CD4-positive, alpha-beta memory T cell (primary cell): ENCODE measurements around the gene MEGF9. TPM values are rescaled to one million over a fixed set of nuclear protein-coding genes. Genes with fewer than 3 reads are reported as not detected.

Source experiments
- CTCF ChIA-PET: fragments of 350-600 bp; sonication (Branson Sonifier 250); formaldehyde crosslinking; loops from one replicate; lab custom pipeline; 2021; ENCODE audit warnings: inconsistent platforms; ENCODE audit not compliant: partially characterized antibody; lab: Charles Lee
- POLR2A ChIA-PET: fragments of 350-600 bp; sonication (Branson Sonifier 250); formaldehyde crosslinking; loops from one replicate; lab custom pipeline; 2021; ENCODE audit not compliant: partially characterized antibody; lab: Charles Lee
- DNase-seq, 5 donors: peaks; one replicate each; pipeline versions ENCODE4 v3.0.0 to v3.0.0-alpha.2; 2020 to 2022; ENCODE audit warnings: mixed read lengths in 1 of 5
- H3K27ac ChIP-seq: one replicate; pipeline ENCODE4 v1.7.0; 2013; ENCODE audit warnings: low read depth, low read length
- H3K27me3 ChIP-seq: 2 replicates; pipeline ENCODE4 v1.7.0; 2013; ENCODE audit warnings: mild to moderate bottlenecking, low read length, moderate library complexity; ENCODE audit not compliant: insufficient read depth
- H3K36me3 ChIP-seq: 2 replicates; pipeline ENCODE4 v1.7.0; 2013; ENCODE audit warnings: mild to moderate bottlenecking, low read length, moderate library complexity; ENCODE audit not compliant: insufficient read depth
- H3K4me1 ChIP-seq: 2 replicates; pipeline ENCODE4 v1.7.0; 2013; ENCODE audit warnings: mild to moderate bottlenecking, low read length, moderate library complexity; ENCODE audit not compliant: insufficient read depth
- H3K4me3 ChIP-seq, 2 donors: one replicate each; pipeline ENCODE4 v1.7.0; 2013; ENCODE audit warnings: low read length in 2 of 2, mild to moderate bottlenecking in 1 of 2
- H3K9me3 ChIP-seq, 2 donors: one replicate each; pipeline ENCODE4 v1.7.0; 2013; ENCODE audit warnings: low read length in 2 of 2, control low read depth in 1 of 2; ENCODE audit not compliant: control insufficient read depth in 1 of 2
- H3K27ac Mint-ChIP-seq, 7 donors: one replicate each; pipeline ENCODE4 v1.8.0; 2020 to 2021; ENCODE audit warnings: mixed read lengths in 7 of 7, mild to moderate bottlenecking in 6 of 7, inconsistent platforms in 3 of 7, moderate library complexity in 3 of 7
- H3K27me3 Mint-ChIP-seq, 2 donors: one replicate each; pipeline ENCODE4 v1.8.0; 2020 to 2021; ENCODE audit warnings: mixed read lengths in 2 of 2
- H3K36me3 Mint-ChIP-seq, 2 donors: one replicate each; pipeline ENCODE4 v1.8.0; 2020 to 2021; ENCODE audit warnings: mixed read lengths in 2 of 2, inconsistent platforms in 1 of 2, mild to moderate bottlenecking in 1 of 2
- H3K4me1 Mint-ChIP-seq, 4 donors: one replicate each; pipeline ENCODE4 v1.8.0; 2020 to 2021; ENCODE audit warnings: mixed read lengths in 4 of 4, mild to moderate bottlenecking in 1 of 4
- H3K4me3 Mint-ChIP-seq, 8 donors: one replicate each; pipeline ENCODE4 v1.8.0; 2020 to 2021; ENCODE audit warnings: mixed read lengths in 8 of 8, mild to moderate bottlenecking in 7 of 8, moderate library complexity in 6 of 8, inconsistent platforms in 3 of 8
- H3K9me3 Mint-ChIP-seq, 8 donors: one replicate each; pipeline ENCODE4 v1.8.0; 2020 to 2021; ENCODE audit warnings: mixed read lengths in 8 of 8, mild to moderate bottlenecking in 5 of 8, inconsistent platforms in 3 of 8, moderate library complexity in 1 of 8
- intact Hi-C: fragments of 100-400 bp; cut with micrococcal nuclease; formaldehyde crosslinking; loops from one replicate; pipeline ENCODE4 v1.15.1; 2023
- polyA plus RNA-seq, 2 donors: library from polyadenylated mRNA; unstranded; fragments of 300-500 nt; fragmentation: Illumina TruSeq; gene quantifications; one replicate each; pipeline ENCODE4 v1.2.3, GENCODE V29; 2021
- total RNA-seq, 2 experiments: library from RNA; stranded (reverse); gene quantifications; one replicate each; pipeline ENCODE4 v1.2.3, GENCODE V29; 2021

MEGF9 gene
- total and polyA plus RNA-seq, 4 experiments from 2014 or later = 5.9 to 14.9 (median 10.5) TPM

DNA sequence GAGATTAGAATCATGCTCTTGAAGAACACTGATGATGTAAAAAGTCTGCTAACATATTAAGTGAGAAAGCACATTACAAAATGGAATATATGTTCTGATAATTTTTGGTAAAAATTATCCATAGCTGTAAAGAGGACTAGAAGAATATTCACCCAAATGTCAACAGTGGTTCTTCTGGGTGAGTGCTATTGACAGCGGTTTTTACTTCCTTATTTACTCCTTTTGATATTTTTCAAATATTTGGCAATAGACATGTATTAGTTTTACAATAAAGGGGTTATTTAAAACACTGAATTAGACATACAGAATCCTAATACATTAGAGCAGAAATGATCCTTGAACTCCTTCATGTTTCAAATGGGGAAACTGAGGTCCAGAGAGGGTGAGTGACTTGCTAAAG lies 26.9 kb upstream of the MEGF9 start:
- no peak overlapping the region for H3K4me3 ChIP-seq
- Mint-ChIP-seq H3K27me3 (no peaks in the 10 kb centered on the region), H3K4me1 (no peaks in the 10 kb centered on the region), H3K4me3 (no peak overlapping the region), H3K36me3 (peaks cover 0 to 3% of the 10 kb centered on the region in 2 donors), H3K9me3 (no peaks in the 10 kb centered on the region), H3K27ac (no peak overlapping the region)
- H3K27ac ChIP-seq = no peak overlapping the region
- no peaks in the 10 kb centered on the region for H3K4me1 ChIP-seq
- CTCF ChIA-PET = no interaction called here
- DNase-seq = no peak
- no peaks in the 10 kb centered on the region for H3K36me3 ChIP-seq
- H3K9me3 ChIP-seq = no peaks in the 10 kb centered on the region
- no peaks in the 10 kb centered on the region for H3K27me3 ChIP-seq
- POLR2A ChIA-PET = no interaction called here
- intact Hi-C loops = no loop called here

DNA sequence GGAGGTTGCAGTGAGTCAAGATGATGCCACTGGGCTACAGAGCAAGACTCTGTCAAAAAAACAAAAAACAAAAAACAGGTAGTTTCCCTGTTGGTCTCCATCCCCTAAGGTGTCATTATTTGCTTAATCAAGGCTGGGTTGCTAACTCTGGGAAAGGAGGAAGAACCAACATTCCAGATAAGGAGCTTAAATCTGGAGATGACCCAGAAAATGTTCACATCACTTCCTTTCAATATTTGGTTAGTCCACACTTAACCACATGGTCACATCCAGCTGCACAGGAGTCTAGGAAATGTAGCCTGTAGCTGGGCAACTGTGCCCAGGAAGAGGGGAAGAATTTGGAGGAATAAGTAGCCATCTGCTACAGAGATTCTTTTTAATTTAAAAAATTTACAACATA lies 25.9 kb upstream of the MEGF9 start:
- Histone ChIP-seq H3K36me3 (no peaks in the 10 kb centered on the region), H3K4me3 (no peak overlapping the region), H3K9me3 (no peaks in the 10 kb centered on the region), H3K27me3 (no peaks in the 10 kb centered on the region), H3K27ac (no peak overlapping the region), H3K4me1 (no peaks in the 10 kb centered on the region)
- no peaks in the 10 kb centered on the region for H3K9me3 Mint-ChIP-seq
- no peaks in the 10 kb centered on the region for H3K27me3 Mint-ChIP-seq
- CTCF ChIA-PET = interaction anchor here (0.7 kb wide), 1 partner anchor 10 kb away, joined by 3 read pairs; no protein-coding TSS in a partner anchor
- no peaks in the 10 kb centered on the region for H3K36me3 Mint-ChIP-seq
- H3K27ac Mint-ChIP-seq = no peak overlapping the region
- no peaks in the 10 kb centered on the region for H3K4me1 Mint-ChIP-seq
- intact Hi-C loops = no loop called here
- POLR2A ChIA-PET = no interaction called here
- H3K4me3 Mint-ChIP-seq = no peak overlapping the region
- DNase-seq = no peak

DNA sequence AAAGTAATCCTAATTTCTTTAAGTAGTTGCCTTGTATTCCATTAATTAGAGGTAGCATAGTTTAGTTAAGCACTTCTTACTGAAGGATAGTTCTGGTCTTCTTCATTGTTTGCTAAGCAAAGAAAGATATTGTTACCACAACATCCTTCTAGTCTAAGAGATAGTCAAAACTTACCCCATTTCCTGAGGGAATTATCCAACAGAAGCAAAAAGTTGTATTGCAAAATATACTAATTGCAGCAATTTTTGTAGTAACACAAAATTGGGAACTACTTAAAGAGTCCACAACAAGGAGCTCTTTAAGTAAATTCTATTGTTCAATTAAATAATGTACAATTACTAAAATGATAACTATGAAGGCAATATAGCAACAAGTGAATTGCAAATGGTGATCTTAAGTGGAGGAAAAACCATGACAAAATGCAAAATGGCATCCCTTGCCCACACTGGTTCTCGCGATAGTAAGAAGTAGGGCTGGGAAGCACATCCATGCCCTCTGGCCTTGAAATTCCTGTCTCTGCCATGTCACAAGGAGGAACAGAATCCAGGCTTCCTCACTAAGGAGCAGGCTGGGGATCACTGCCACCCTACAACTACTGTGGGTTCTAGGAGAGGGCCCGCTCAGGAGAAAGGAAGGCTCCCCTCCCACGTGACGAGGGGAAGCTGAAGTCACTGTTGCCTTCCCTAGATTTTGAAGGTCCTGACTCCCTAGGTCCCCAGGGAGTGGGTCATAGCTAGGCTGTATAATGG lies 23.3 kb upstream of the MEGF9 start:
- no peaks in the 10 kb centered on the region for H3K36me3 ChIP-seq
- ChIA-PET POLR2A (no interaction called here), CTCF (no interaction called here)
- DNase-seq = no peak
- H3K4me3 Mint-ChIP-seq = no peak overlapping the region
- intact Hi-C loops = no loop called here
- no peaks in the 10 kb centered on the region for H3K9me3 Mint-ChIP-seq
- no peaks in the 10 kb centered on the region for H3K4me1 ChIP-seq
- H3K4me3 ChIP-seq = no peak overlapping the region
- H3K4me1 Mint-ChIP-seq = peaks cover 0 to 4% (median under 1%) of the 10 kb centered on the region in 4 donors
- H3K27me3 Mint-ChIP-seq = no peaks in the 10 kb centered on the region
- H3K9me3 ChIP-seq = no peaks in the 10 kb centered on the region
- H3K27ac Mint-ChIP-seq = no peak overlapping the region
- H3K36me3 Mint-ChIP-seq = no peaks in the 10 kb centered on the region
- H3K27me3 ChIP-seq = no peaks in the 10 kb centered on the region
- no peak overlapping the region for H3K27ac ChIP-seq

GRCh38 chr9:120736881-120737280 lies 22.6 kb upstream of the MEGF9 start:
- ChIA-PET CTCF (interaction anchor here (0.7 kb wide), 1 partner anchor 8 kb away, joined by 3 read pairs; no protein-coding TSS in a partner anchor), POLR2A (no interaction called here)
- Mint-ChIP-seq H3K27me3 (no peaks in the 10 kb centered on the region), H3K36me3 (no peaks in the 10 kb centered on the region), H3K27ac (no peak overlapping the region), H3K9me3 (no peaks in the 10 kb centered on the region), H3K4me1 (peaks cover 0 to 4% (median under 1%) of the 10 kb centered on the region in 4 donors), H3K4me3 (no peak overlapping the region)
- intact Hi-C loops = no loop called here
- Histone ChIP-seq H3K4me3 (no peak overlapping the region), H3K36me3 (no peaks in the 10 kb centered on the region), H3K27me3 (no peaks in the 10 kb centered on the region), H3K27ac (no peak overlapping the region), H3K4me1 (no peaks in the 10 kb centered on the region), H3K9me3 (no peaks in the 10 kb centered on the region)
- DNase-seq = no peak

DNA sequence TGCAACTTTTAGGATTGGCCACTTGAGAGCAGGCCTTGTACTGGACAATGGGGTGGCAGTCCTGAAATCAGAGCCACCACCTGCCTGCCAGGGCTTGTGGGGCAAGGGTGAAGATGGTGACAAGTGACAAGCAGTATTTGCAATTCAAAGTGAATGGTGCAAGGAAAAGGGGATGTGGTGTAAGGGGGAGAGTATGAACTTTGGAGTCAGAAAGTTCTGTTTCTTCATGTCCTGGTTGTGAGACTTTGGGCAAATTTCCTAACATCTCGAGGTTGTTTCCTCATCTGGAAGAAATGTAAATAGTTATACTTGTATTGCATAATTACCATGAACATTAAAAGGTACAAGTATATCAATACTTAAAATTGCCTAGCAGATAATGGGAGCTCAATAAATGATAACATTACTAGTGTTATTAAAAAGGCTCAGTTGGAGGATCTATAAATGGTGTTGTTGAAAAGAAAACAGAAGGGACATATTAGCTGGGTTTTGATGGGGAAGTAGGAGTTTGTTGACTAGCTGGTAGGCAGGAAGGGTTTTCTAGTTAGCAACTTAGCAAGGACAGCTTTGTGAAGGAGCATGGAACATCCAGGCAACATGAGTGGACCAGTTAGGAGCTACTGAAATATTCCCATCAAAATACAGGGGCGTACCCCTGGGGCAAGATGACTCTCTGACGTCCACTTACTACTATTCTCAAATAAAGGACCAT lies 21.3 kb upstream of the MEGF9 start:
- no peaks in the 10 kb centered on the region for H3K27me3 ChIP-seq

DNA sequence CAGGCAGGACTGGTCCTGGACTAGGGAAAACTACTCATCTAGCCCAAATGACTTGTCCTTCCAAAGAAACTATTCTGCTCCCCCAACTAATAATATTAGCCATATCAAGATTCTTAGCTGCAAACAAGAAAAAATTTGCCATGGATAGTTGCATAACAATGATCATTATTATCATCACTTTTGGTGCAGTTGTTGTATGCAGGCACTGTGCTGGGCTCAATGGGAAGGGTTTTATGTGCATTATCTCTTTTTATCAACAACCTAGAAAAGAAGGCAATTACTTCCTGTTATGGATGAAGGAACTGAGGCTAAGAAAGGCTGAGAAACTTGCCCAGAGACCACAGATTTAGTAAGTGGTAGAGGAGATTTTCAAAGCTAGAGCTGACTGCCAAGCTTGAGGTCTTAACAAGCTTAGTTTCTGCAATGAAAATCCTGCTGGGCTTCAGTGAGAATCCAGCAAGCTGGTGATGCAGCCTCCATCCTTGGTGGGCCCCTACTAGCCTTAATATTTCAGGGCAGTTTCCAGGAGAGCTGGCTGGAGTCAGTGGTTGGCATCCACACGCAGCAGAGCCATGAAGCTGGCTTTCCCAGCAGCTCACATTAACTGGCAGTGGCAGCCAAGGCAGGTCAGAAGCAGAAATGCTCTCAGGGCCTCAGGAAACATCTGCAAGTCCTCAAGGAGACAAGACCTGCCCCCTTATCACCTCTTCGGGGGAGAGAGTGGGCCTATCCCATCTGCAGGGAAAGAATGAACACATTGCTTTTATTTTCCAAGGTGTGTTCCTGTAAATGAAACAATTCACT lies 20.5 kb upstream of the MEGF9 start:
- POLR2A ChIA-PET = no interaction called here
- no peaks in the 10 kb centered on the region for H3K36me3 Mint-ChIP-seq
- H3K4me1 Mint-ChIP-seq = peaks cover 0 to 4% (median under 1%) of the 10 kb centered on the region in 4 donors
- H3K4me3 Mint-ChIP-seq = no peak overlapping the region
- H3K27ac Mint-ChIP-seq = peak overlapping the region in 3 of 7 donors; percentile 25 to 70 (median 44)
- no peak for DNase-seq
- intact Hi-C loops = no loop called here
- H3K27ac ChIP-seq = no peak overlapping the region
- no peak overlapping the region for H3K4me3 ChIP-seq
- no peaks in the 10 kb centered on the region for H3K4me1 ChIP-seq
- H3K9me3 Mint-ChIP-seq = no peaks in the 10 kb centered on the region
- H3K27me3 Mint-ChIP-seq = no peaks in the 10 kb centered on the region
- CTCF ChIA-PET = interaction anchor here (1.3 kb wide), 1 partner anchor 21 kb away, joined by 3 read pairs; no protein-coding TSS in a partner anchor
- H3K9me3 ChIP-seq = no peaks in the 10 kb centered on the region
- H3K27me3 ChIP-seq = no peaks in the 10 kb centered on the region
- no peaks in the 10 kb centered on the region for H3K36me3 ChIP-seq

More for the DNA sequence above, 21.3 kb upstream of the MEGF9 start:
- no peaks in the 10 kb centered on the region for H3K9me3 Mint-ChIP-seq
- intact Hi-C loops = no loop called here
- CTCF ChIA-PET = no interaction called here
- no peaks in the 10 kb centered on the region for H3K36me3 Mint-ChIP-seq
- Histone ChIP-seq H3K4me1 (no peaks in the 10 kb centered on the region), H3K27ac (no peak overlapping the region), H3K9me3 (no peaks in the 10 kb centered on the region), H3K36me3 (no peaks in the 10 kb centered on the region), H3K4me3 (no peak overlapping the region)
- peaks cover 0 to 4% (median under 1%) of the 10 kb centered on the region in 4 donors for H3K4me1 Mint-ChIP-seq
- POLR2A ChIA-PET = no interaction called here
- peak overlapping the region in 2 of 7 donors; percentile 25 to 44 for H3K27ac Mint-ChIP-seq
- H3K4me3 Mint-ChIP-seq = no peak overlapping the region
- no peak for DNase-seq
- no peaks in the 10 kb centered on the region for H3K27me3 Mint-ChIP-seq

GRCh38 chr9:120733190-120733589 lies 18.9 kb upstream of the MEGF9 start:
- H3K4me1 Mint-ChIP-seq = peaks cover 0 to 4% (median under 1%) of the 10 kb centered on the region in 4 donors
- H3K27ac ChIP-seq = no peak overlapping the region
- ChIA-PET POLR2A (no interaction called here), CTCF (interaction anchor here (1.3 kb wide), 1 partner anchor 12 kb away, joined by 4 read pairs; no protein-coding TSS in a partner anchor)
- no peaks in the 10 kb centered on the region for H3K27me3 ChIP-seq
- no peaks in the 10 kb centered on the region for H3K36me3 ChIP-seq
- H3K4me3 Mint-ChIP-seq = no peak overlapping the region
- H3K27me3 Mint-ChIP-seq = no peaks in the 10 kb centered on the region
- H3K9me3 Mint-ChIP-seq = no peaks in the 10 kb centered on the region
- no peak for DNase-seq
- intact Hi-C loops = no loop called here
- no peaks in the 10 kb centered on the region for H3K4me1 ChIP-seq
- H3K36me3 Mint-ChIP-seq = no peaks in the 10 kb centered on the region
- no peak overlapping the region for H3K4me3 ChIP-seq
- H3K9me3 ChIP-seq = no peaks in the 10 kb centered on the region
- H3K27ac Mint-ChIP-seq = no peak overlapping the region
